ENCODE results near the gene ANO10. TPM values are rescaled to one million over a fixed set of nuclear protein-coding genes. Genes with fewer than 3 reads are reported as not detected.
"Not testable (repeated sequence)": the region's sequence is repeated elsewhere in the genome, so short reads cannot be mapped to it uniquely, and the experiment has no call there.

The ANO10 gene
- total and polyA plus RNA-seq, 11 donors = 8.3 to 29.8 (median 15.8) TPM

DNA sequence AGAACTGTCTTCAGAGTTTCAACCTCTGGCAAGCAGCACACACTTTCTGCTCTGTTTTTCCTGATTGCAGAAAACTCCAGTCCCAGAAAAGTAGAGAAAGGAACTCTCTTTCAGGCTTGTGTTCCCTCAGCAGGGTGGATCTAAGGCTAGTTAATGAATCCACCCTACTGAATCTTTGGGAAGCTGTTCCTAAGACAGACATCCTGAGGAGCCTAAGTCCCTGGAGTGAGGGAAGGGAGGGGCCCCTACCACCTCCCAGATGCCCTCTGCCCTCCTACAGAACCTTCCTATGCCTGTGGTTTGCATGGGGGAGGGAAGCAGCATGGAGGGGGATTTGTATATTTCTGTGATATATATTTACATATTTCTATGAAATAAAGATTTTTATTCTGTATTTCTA lies 124.4 kb downstream of the ANO10 start:
- DNase-seq (no peak), ATAC-seq (peak; percentile 39 to 69 (median 52))
- Histone ChIP-seq H3K27ac (peak overlapping the region in 8 of 12 donors; percentile 12 to 59 (median 41)), H3K4me1 (peaks cover 0 to 39% (median 18%) of the 10 kb centered on the region in 12 donors), H3K4me3 (no peak overlapping the region), H3K9me3 (peaks cover 0 to 6% (median 0%) of the 10 kb centered on the region in 12 donors), H3K27me3 (no peaks in the 10 kb centered on the region), H3K36me3 (no peaks in the 10 kb centered on the region)
- intact Hi-C loops (cut with DNase I) = loop anchor here in 3 of 10 donors (2.0 to 5.0 kb wide), 3 partner anchors 105 to 210 kb away; partner anchors contain the start of gene SNRK (in 1 of the 3)
- TF ChIP-seq, protein P1, sequence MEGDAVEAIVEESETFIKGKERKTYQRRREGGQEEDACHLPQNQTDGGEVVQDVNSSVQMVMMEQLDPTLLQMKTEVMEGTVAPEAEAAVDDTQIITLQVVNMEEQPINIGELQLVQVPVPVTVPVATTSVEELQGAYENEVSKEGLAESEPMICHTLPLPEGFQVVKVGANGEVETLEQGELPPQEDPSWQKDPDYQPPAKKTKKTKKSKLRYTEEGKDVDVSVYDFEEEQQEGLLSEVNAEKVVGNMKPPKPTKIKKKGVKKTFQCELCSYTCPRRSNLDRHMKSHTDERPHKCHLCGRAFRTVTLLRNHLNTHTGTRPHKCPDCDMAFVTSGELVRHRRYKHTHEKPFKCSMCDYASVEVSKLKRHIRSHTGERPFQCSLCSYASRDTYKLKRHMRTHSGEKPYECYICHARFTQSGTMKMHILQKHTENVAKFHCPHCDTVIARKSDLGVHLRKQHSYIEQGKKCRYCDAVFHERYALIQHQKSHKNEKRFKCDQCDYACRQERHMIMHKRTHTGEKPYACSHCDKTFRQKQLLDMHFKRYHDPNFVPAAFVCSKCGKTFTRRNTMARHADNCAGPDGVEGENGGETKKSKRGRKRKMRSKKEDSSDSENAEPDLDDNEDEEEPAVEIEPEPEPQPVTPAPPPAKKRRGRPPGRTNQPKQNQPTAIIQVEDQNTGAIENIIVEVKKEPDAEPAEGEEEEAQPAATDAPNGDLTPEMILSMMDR (IDR thresholded peaks at IDR 0.05) = no peak
- TF ChIP-seq POLR2A (IDR thresholded peaks at IDR 0.05) = no peak

DNA sequence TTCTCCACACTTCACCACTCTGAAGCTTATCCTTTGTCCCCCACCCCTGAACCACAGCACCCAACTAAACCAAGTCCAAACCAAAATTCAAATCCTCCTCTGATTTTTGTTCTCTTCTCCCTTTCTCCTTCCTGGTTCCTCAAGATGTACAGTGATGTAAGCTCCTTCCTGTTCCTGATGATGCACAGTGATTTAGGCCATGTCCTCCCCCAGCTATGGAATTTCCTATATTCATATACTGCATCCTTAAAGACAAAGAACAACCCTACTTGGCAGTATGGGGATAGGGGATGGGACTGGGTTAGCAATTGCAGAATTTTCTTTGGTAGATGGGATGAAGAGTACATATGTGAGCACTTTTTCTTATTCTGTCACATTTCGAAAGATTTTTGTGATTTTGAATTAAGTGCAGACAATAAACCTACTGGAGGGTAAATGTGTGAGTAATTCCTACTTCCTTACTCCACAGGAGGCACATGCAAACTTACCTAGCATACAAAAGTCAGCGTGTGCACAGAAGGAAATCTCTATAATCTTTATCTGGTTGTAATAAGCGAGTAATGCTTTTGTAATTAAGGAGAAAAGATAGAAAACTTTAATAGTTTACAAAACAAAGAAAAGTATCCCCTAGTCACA lies 125.0 kb downstream of the ANO10 start:
- DNase-seq (no peak), ATAC-seq (no peak)
- H3K36me3 ChIP-seq = no peaks in the 10 kb centered on the region
- H3K4me3 ChIP-seq = no peak overlapping the region
- intact Hi-C loops (cut with DNase I) = loop anchor here in 3 of 10 donors (2.0 to 5.0 kb wide), 3 partner anchors 105 to 210 kb away; partner anchors contain the start of gene SNRK (in 1 of the 3)
- TF ChIP-seq, protein P1 (IDR thresholded peaks at IDR 0.05) = no peak
- TF ChIP-seq POLR2A (IDR thresholded peaks at IDR 0.05) = no peak
- WGBS, 4 donors = 67 to 78% (median 71%) methylated on average over 3 of the region's 3 CpGs
- no peaks in the 10 kb centered on the region for H3K27me3 ChIP-seq
- H3K27ac ChIP-seq = peak overlapping the region in 8 of 12 donors; percentile 12 to 59 (median 41)
- peaks cover 0 to 6% (median 0%) of the 10 kb centered on the region in 12 donors for H3K9me3 ChIP-seq
- H3K4me1 ChIP-seq = peaks cover 0 to 38% (median 18%) of the 10 kb centered on the region in 12 donors

DNA sequence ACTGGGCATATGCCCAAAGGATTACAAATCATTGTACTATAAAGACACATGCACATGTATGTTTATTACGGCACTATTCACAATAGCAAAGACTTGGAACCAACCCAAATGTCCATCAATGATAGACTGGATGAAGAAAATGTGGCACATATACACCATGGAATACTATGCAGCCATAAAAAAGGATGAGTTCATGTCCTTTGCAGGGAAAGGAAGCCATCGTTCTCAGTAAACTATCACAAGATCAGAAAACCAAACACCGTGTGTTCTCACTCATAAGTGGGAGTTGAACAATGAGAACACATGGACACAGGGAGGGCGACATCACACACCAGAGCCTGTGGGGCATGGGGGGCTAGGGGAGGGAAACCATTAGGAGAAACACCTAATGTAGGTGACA lies 128.9 kb downstream of the ANO10 start:
- 93 to 97% (median 96%) methylated on average over 4 of the region's 4 CpGs for WGBS, 4 donors
- H3K4me3 ChIP-seq; intact Hi-C loops (cut with DNase I); DNase-seq; H3K36me3 ChIP-seq; H3K27me3 ChIP-seq; H3K9me3 ChIP-seq; H3K27ac ChIP-seq; ATAC-seq: not testable (repeated sequence)
- H3K4me1 ChIP-seq = peaks cover 0 to 15% (median 9%) of the 10 kb centered on the region in 12 donors

DNA sequence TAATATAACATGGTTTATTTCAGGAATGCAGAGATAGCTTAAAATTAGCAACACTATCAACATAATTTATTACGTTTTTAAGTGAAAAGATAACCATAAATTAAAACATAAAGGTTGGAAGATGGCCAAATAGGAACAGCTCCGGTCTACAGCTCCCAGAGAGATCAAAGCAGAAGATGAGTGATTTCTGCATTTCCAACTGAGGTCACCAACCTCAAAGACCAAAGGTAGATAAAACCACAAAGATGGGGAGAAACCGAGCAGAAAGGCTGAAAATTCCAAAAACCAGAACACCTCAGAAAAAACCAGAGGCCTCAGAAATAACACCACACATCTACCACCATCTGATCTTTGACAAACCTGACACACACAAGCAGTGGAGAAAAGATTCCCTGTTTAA lies 130.0 kb downstream of the ANO10 start:
- 78 to 85% (median 84%) methylated on average over 3 of the region's 3 CpGs for WGBS, 4 donors
- H3K4me3 ChIP-seq; intact Hi-C loops (cut with DNase I); H3K36me3 ChIP-seq; H3K27ac ChIP-seq; H3K27me3 ChIP-seq; ATAC-seq; H3K9me3 ChIP-seq; DNase-seq; H3K4me1 ChIP-seq: not testable (repeated sequence)

DNA sequence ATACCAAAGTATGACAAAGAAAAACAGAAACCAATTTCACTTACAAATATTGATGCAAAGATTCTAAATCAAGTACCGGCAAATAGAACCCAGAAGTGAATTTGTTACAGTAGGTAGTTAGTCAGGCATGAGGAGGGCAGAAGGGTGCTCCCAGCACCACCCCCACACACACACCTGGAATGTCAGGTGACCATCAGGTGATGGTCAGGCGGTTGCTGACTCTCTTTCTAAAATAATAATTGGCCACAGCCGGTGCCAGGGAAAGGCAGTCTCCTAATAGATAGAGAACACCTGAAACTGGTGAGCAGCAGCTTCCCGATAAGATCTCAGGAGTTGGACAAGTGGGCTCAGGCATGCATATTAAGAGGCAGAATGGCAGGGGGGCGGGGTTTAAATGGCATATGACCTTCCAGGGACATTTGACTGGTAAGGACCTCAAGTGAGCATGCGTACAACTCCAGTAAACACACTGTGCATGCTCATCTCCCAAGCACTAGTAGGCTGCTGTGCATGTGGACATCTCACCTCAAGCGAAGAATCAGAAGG lies 131.1 kb downstream of the ANO10 start:
- H3K36me3 ChIP-seq = no peaks in the 10 kb centered on the region
- TF ChIP-seq, protein P1 (IDR thresholded peaks at IDR 0.05) = no peak
- no peak for TF ChIP-seq POLR2A (IDR thresholded peaks at IDR 0.05)
- ATAC-seq = no peak
- H3K27ac ChIP-seq = no peak overlapping the region
- no peaks in the 10 kb centered on the region for H3K27me3 ChIP-seq
- no peak overlapping the region for H3K4me3 ChIP-seq
- intact Hi-C loops (cut with DNase I) = no loop called here
- no peaks in the 10 kb centered on the region for H3K4me1 ChIP-seq
- WGBS, 4 donors = 93 to 94% (median 93%) methylated on average over 7 of the region's 7 CpGs
- DNase-seq = no peak
- peaks cover 0 to 6% (median 0%) of the 10 kb centered on the region in 12 donors for H3K9me3 ChIP-seq

Data from heart left ventricle (tissue), 16 donors.